Vagina (tissue), 2 donors: ENCODE measurements around the gene WDFY2. TPM values are rescaled to one million over a fixed set of nuclear protein-coding genes. Genes with fewer than 3 reads are reported as not detected.
A peak's percentile ranks its signal among the peaks of the same experiment; 100 is the strongest.

Experiments used
- DNase-seq, 2 donors: peaks; one replicate each; pipeline ENCODE4 v3.0.0-alpha.2; 2017; ENCODE audit errors: extremely low spot score in 2 of 2
- H3K27ac ChIP-seq: fragments of 200-600 bp; sonication (generic); one replicate; pipeline ENCODE4 v1.5.1; 2019
- H3K27me3 ChIP-seq: fragments of 200-600 bp; sonication (generic); one replicate; pipeline ENCODE4 v1.5.1; 2019
- H3K36me3 ChIP-seq, 2 donors: fragments of 200-600 bp; sonication (generic); one replicate each; pipeline ENCODE4 v1.5.1; 2017 to 2019
- H3K4me1 ChIP-seq: fragments of 200-600 bp; sonication (generic); one replicate; pipeline ENCODE4 v1.5.1; 2019
- H3K4me3 ChIP-seq, 2 donors: fragments of 200-600 bp; sonication (generic); 1 replicate in 1 of 2; 2 replicates in 1 of 2; pipeline ENCODE4 v1.5.1; 2016 to 2019
- H3K9me3 ChIP-seq: fragments of 200-600 bp; sonication (generic); one replicate; pipeline ENCODE4 v1.5.1; 2019
- POLR2A ChIP-seq, 2 donors: fragments of 450-650 bp; IDR thresholded peaks; one replicate each; pipeline ENCODE4 v1.6.1; 2017; ENCODE audit warnings: antibody characterized with exemption in 2 of 2, mild to moderate bottlenecking in 2 of 2, moderate library complexity in 2 of 2
- POLR2AphosphoS5 ChIP-seq, 2 donors: sonication (generic); formaldehyde crosslinking; IDR thresholded peaks; one replicate each; pipeline ENCODE4 v1.9.0; 2017; ENCODE audit warnings: antibody characterized with exemption in 2 of 2, mild to moderate bottlenecking in 2 of 2, low read depth in 1 of 2; ENCODE audit not compliant: insufficient read depth in 1 of 2
- intact Hi-C: fragments of 100-400 bp; cut with DNase I; formaldehyde crosslinking; loops from one replicate; pipeline ENCODE4 v1.15.1; 2023
- total RNA-seq: library from RNA; depleted of rRNA; stranded (reverse); fragments of >200 nt; gene quantifications from one replicate; pipeline ENCODE4 v1.2.3, GENCODE V29; 2016
- TF ChIP-seq, protein P1 (sequence below), 3 experiments: fragments of 450-650 bp in 2 of 3; fragments of 200-600 bp in 1 of 3; sonication (generic) in 1 of 3; IDR thresholded peaks; one replicate each; pipeline ENCODE4 v1.5.1; 2017 to 2019; ENCODE audit warnings: antibody characterized with exemption in 3 of 3, mild to moderate bottlenecking in 2 of 3, moderate library complexity in 2 of 3

The WDFY2 gene
- total RNA-seq, 1 donor from 2014 or later: 26.3 TPM

DNA sequence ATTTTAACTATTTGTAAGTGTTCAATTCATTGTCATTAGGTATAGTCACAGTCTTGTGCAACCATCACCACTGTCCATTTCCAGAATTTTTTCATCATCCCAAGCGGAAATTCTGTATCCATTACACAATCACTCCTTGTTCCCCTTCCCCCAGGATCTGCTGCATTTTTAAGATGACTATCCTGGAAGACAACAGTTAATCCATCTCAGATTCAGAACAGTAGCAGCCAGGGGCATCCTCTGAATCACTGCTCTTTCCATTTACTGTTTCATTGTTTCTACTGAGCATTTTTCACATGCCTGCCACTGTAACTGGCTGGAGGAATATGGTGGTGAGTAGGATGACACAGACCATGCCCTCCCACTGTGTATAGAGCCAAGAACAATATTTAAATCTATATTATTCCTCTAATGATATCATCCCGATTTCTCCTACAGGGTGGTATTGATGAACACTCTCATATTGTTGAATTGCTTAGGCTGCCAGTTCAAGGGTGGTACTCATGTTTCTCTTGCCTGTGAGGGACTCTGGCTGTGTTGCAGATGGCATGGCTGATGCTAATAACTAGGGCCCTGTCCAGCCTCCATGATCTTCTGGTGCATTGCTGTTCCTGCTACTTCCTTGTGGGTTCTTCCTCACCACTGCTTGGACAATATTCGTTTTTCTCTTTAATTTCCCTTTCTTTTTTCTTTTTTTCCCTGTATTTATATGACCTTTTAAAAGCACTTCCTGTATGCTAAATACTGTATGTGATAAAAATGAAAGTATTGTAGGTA is 59.0 kb downstream of the WDFY2 start:
- H3K27ac ChIP-seq: no peak overlapping the region
- H3K4me3 ChIP-seq: no peak overlapping the region
- no peaks in the 10 kb centered on the region for H3K27me3 ChIP-seq
- H3K9me3 ChIP-seq: no peaks in the 10 kb centered on the region
- peaks cover 49% of the 10 kb centered on the region for H3K4me1 ChIP-seq
- no peak for TF ChIP-seq POLR2AphosphoS5 (IDR thresholded peaks at IDR 0.05; ENCODE audit: insufficient read depth in 1 of 2, low read depth in 1 of 2)
- TF ChIP-seq, protein P1, sequence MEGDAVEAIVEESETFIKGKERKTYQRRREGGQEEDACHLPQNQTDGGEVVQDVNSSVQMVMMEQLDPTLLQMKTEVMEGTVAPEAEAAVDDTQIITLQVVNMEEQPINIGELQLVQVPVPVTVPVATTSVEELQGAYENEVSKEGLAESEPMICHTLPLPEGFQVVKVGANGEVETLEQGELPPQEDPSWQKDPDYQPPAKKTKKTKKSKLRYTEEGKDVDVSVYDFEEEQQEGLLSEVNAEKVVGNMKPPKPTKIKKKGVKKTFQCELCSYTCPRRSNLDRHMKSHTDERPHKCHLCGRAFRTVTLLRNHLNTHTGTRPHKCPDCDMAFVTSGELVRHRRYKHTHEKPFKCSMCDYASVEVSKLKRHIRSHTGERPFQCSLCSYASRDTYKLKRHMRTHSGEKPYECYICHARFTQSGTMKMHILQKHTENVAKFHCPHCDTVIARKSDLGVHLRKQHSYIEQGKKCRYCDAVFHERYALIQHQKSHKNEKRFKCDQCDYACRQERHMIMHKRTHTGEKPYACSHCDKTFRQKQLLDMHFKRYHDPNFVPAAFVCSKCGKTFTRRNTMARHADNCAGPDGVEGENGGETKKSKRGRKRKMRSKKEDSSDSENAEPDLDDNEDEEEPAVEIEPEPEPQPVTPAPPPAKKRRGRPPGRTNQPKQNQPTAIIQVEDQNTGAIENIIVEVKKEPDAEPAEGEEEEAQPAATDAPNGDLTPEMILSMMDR (IDR thresholded peaks at IDR 0.05): no peak
- TF ChIP-seq POLR2A (IDR thresholded peaks at IDR 0.05): no peak
- no peak for DNase-seq
- H3K36me3 ChIP-seq: no peaks in the 10 kb centered on the region
- intact Hi-C loops: no loop called here

- no peak for DNase-seq
- no peak overlapping the region for H3K4me3 ChIP-seq
- H3K27ac ChIP-seq: no peak overlapping the region
- TF ChIP-seq POLR2A (IDR thresholded peaks at IDR 0.05) (no peak), POLR2AphosphoS5 (IDR thresholded peaks at IDR 0.05; ENCODE audit: insufficient read depth in 1 of 2, low read depth in 1 of 2) (no peak)
- TF ChIP-seq, protein P1 (IDR thresholded peaks at IDR 0.05): no peak
- H3K9me3 ChIP-seq: no peaks in the 10 kb centered on the region
- intact Hi-C loops: no loop called here
- peaks cover 43% of the 10 kb centered on the region for H3K4me1 ChIP-seq
- H3K36me3 ChIP-seq: no peaks in the 10 kb centered on the region
- no peaks in the 10 kb centered on the region for H3K27me3 ChIP-seq
Measured at GRCh38 chr13:51643882-51644281, 59.6 kb downstream of the WDFY2 start.

- no peaks in the 10 kb centered on the region for H3K36me3 ChIP-seq
- no peaks in the 10 kb centered on the region for H3K27me3 ChIP-seq
- H3K4me1 ChIP-seq: peaks cover 36% of the 10 kb centered on the region
- no peak for DNase-seq
- peak overlapping the region; percentile 21 for H3K27ac ChIP-seq
- no peaks in the 10 kb centered on the region for H3K9me3 ChIP-seq
- no peak for TF ChIP-seq POLR2AphosphoS5 (IDR thresholded peaks at IDR 0.05; ENCODE audit: insufficient read depth in 1 of 2, low read depth in 1 of 2)
- TF ChIP-seq POLR2A (IDR thresholded peaks at IDR 0.05): no peak
- TF ChIP-seq, protein P1 (IDR thresholded peaks at IDR 0.05): no peak
- H3K4me3 ChIP-seq: no peak overlapping the region
- intact Hi-C loops: no loop called here
Measured at GRCh38 chr13:51644654-51645053, 60.4 kb downstream of the WDFY2 start.

DNA sequence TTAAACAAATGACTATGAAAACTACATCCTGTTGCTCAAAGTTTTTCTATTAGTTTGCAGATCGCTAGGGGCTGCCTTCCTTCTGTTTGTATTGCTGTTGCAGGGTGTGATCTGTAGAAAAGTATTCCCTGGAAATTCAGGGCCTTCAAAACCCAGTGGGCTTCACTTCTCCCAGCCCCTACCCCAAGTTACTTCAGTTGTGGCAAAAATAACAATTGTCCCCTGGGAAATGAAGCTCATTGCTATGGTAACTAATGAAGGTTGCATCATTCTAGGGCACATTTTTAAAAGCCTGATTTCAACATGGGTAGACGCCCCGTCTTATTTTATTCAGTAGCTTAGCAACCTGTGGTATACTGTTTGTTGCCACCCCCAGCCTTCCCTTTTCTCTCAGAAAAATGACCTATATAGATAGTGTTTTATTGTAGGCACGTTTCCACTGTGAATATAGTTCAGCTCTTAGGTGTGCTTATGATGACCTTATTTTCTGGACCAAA is 60.9 kb downstream of the WDFY2 start:
- TF ChIP-seq POLR2A (IDR thresholded peaks at IDR 0.05) (no peak), POLR2AphosphoS5 (IDR thresholded peaks at IDR 0.05; ENCODE audit: insufficient read depth in 1 of 2, low read depth in 1 of 2) (no peak)
- TF ChIP-seq, protein P1 (IDR thresholded peaks at IDR 0.05): no peak
- Histone ChIP-seq H3K36me3 (no peaks in the 10 kb centered on the region), H3K27ac (peak overlapping the region; percentile 21), H3K9me3 (no peaks in the 10 kb centered on the region), H3K4me3 (no peak overlapping the region), H3K27me3 (no peaks in the 10 kb centered on the region), H3K4me1 (peaks cover 36% of the 10 kb centered on the region)
- intact Hi-C loops: no loop called here
- DNase-seq: no peak
